Keratinocyte (primary cell): ENCODE data around the gene MRPL24.

ENCODE experiments used
- CTCF ChIP-seq, 3 experiments: IDR thresholded peaks in 1 of 3; conservative IDR thresholded peaks in 1 of 3; optimal IDR thresholded peaks in 1 of 3; 2 replicates in 2 of 3; 3 replicates in 1 of 3; pipeline versions ENCODE3 to v1.5.1; 2011; ENCODE audit warnings: low read length in 3 of 3, mild to moderate bottlenecking in 3 of 3, moderate library complexity in 2 of 3, control low read depth in 1 of 3, inconsistent platforms in 1 of 3; ENCODE audit not compliant: insufficient read depth in 2 of 3; ENCODE audit errors: extremely low read depth in 1 of 3
- EZH2 ChIP-seq: IDR thresholded peaks from one replicate; pipeline ENCODE4 v1.6.1; 2012; ENCODE audit warnings: inconsistent platforms, mild to moderate bottlenecking, low read length, moderate library complexity

DNA sequence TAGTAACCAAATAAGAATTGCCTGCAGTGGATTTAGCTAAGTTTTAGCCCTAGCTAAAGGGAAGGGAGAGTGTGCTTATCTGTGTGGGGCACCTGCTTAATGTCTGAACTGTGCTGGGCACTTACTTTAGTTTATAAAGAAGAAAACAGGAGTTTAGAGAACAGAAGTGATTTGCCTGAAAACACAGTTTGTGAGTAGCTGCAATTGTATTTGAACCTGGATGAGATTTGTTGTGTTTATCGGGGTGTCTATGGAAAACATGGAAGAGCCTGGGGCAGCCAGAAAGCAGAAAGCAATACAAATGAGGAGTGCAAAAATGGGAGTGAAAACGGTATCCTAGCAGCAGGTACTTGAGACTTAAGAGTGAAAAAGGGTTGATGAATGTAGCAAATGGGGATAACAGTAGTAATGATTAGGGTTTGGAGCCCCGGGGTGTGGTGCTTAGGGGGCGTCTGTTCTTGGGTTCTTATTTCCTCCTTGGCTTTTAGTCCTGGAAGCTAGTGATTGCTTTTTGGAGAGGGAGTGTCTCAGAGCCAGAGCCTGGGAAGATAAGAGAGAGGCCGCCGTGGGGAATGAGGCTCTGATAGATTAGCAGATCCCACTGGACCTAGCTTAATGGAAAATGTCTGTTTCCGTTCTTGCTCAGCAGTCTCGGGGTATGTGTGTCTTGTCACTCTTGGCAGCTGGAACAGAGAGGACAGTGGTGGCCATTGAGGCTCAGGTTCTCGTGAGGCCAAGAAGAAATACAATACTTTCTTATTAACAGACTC lies 32.0 kb upstream of the MRPL24 start:
- no peak for TF ChIP-seq EZH2
- no peak for TF ChIP-seq CTCF (optimal IDR thresholded peaks at IDR 0.05 in 1 of 3, IDR thresholded peaks at IDR 0.05 in 1 of 3, conservative IDR thresholded peaks at IDR 0.05 in 1 of 3; ENCODE audit: extremely low read depth in 1 of 3, insufficient read depth in 2 of 3, low read length in 3 of 3)
